Glomerular endothelial cell (primary cell): ENCODE measurements around the gene SKI. TPM values are rescaled to one million over a fixed set of nuclear protein-coding genes. Genes with fewer than 3 reads are reported as not detected.
"Not testable (repeated sequence)": the region's sequence is repeated elsewhere in the genome, so short reads cannot be mapped to it uniquely, and the experiment has no call there.

Source experiments
- DNase-seq: peaks from one replicate; pipeline ENCODE4 v3.0.0-alpha.2; 2011; ENCODE audit warnings: low read depth, low spot score; ENCODE audit errors: extremely low read depth
- total RNA-seq: library from RNA; depleted of rRNA; stranded (reverse); fragments of >200 nt; gene quantifications from 2 replicates; pipeline ENCODE4 v1.2.3, GENCODE V29; 2015

Gene SKI
- total RNA-seq, 1 donor from 2014 or later: 84.2 TPM

- no peak for DNase-seq
Observed at GRCh38 chr1:2288816-2289536, 60.9 kb downstream of the SKI start.

DNA sequence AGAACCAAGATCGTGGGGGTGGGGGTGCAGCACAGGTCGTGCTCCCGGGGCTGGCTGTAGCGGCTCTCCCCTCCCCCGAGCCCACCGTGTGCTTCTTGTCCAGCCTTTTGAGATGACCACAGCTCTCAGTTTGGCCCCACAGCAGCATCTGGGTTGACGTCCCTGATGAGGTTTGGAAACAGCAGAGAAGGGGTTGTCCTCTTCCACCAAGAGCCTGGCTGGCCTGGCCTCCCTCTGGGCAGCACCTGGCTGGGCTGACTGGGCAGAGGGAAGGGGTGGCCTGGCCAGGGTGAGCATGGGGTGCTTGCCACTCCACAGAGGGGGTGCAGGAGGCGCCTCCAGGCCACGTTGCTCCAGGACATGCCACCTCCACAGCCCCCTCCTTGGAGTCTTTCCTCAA, 61.5 kb downstream of the SKI start:
- no peak for DNase-seq

- DNase-seq: no peak
Observed at GRCh38 chr1:2290171-2290578, 62.1 kb downstream of the SKI start.

DNA sequence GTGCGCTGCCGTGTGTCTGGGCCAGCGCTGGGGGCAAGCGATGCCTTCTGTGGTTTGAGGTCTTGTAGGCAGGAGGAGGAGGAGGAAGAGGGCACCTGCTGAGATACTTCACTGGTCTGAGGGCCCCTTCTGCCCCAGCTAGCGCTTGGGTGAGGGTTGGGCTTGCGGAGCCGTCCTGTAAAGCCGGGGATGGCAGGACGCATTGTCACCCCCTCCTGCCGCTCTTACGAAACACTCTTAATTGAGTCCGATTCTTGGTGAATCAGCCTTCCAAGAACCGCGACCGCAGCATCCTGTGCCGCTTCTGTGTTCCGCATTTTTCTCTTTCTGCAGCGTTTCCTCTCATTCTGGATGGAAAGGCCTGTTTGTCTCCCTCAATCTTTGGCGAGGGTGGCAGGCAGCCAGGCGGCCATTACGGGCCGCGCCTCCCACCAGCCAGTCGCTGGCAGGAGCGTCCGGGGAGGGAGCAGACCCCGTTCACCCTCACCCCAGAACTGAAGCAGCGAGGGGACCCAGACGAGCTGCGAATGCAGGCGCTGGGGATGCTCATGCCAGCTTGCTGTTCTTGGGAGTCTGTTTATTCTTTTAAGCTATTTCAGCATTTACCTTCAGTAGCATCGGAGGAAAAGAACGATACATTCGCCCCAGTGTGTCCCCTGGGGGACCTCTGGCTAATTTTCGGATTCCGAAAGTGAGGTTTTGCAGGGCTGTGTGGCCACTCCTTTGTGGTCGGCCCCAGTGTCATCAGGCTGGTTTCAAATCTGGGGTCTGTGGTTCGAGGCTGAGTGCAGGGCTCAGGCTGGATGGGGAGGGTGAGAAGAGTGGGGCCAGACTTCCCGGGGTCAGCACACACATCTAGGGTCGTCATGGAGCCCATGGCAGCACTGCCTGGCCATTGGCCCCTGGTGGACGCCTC, 62.7 kb downstream of the SKI start:
- DNase-seq: peak; percentile 70

GRCh38 chr1:2291577-2291976, 63.5 kb downstream of the SKI start:
- DNase-seq: no peak

GRCh38 chr1:2292725-2293450, 64.8 kb downstream of the SKI start:
- DNase-seq: no peak

GRCh38 chr1:2294033-2294724, 66.1 kb downstream of the SKI start:
- no peak for DNase-seq

GRCh38 chr1:2294725-2295078, 66.6 kb downstream of the SKI start:
- no peak for DNase-seq

DNA sequence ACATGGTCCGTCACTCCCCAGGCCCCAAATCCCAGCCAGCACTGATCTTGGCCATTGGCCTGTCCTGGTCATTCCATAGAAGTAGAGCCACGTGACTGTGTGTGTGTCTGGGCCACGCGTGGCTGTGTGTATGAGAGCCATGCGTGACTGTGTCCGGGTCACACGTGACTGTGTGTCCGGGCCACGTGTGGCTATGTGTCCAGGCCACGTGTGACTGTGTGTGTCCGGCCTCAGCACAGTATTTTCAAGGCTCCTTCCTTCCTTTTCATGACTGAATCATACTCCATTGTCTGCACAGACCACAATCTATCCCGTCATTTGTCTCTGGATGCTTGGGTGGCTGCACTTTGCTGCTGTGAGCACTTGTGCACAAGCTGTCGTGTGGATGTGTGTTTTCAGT, 67.4 kb downstream of the SKI start:
- DNase-seq: no peak

- not testable (repeated sequence) for DNase-seq
Observed at GRCh38 chr1:2296211-2296610, 68.1 kb downstream of the SKI start.

- no peak for DNase-seq
Observed at GRCh38 chr1:2296614-2297013, 68.5 kb downstream of the SKI start.

DNA sequence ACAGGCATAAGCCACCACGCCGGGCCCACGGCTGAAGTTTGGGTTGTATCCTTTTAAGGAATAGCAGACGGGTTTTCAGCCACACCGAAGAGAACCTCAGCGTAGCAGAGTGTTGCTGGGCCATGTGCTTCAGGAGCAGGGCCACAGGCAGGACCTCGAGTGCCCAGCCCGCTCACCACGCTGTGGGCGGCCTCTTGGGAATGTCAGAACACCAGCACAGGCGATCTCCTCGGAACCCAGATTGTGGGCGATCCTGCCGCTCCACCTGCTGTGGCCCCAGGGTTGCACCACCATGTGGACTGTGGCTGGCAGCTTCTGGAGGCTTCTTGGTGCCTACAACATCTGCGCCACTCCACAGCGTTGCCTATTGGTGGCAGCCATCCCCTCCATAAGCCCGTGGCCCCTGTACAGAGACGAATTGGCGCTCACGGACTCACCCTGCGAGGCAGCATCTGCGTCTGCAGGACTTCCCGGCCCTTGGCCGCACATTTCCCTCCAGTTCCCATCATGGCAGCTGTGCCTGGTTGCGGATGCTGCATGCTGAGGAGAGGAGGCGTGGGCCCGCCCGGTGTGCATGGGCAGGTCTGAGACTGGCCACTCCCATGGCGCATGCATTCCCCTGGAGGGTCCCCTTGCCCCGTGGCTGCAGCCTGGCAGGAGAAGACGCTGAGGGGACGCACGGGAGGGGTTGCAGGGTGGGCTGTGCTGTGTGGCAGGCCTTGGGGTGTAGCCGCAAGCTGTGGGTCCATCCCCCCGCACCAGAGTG, 69.3 kb downstream of the SKI start:
- DNase-seq: no peak

DNA sequence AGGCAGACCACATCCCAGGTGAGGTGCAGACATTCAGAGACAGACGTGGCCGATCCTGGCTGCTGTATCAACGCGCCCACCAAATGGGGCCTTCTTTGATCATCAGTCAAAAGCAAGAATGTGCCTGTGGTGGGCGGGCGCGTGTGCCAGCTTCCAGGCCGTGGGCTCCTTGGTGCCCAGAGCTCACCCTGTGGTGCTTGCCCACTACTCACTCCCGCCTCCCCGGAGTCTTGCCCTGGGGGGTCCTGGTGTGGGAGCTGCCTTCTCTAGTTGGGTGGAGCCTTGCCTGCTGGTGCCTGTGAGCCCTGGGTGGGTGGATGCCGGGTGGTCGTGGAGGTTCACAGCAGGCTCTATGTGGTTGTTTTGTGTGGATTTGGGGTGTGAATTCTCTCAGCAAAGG, 70.6 kb downstream of the SKI start:
- DNase-seq: no peak

GRCh38 chr1:2299131-2299627, 71.1 kb downstream of the SKI start:
- DNase-seq: no peak

DNA sequence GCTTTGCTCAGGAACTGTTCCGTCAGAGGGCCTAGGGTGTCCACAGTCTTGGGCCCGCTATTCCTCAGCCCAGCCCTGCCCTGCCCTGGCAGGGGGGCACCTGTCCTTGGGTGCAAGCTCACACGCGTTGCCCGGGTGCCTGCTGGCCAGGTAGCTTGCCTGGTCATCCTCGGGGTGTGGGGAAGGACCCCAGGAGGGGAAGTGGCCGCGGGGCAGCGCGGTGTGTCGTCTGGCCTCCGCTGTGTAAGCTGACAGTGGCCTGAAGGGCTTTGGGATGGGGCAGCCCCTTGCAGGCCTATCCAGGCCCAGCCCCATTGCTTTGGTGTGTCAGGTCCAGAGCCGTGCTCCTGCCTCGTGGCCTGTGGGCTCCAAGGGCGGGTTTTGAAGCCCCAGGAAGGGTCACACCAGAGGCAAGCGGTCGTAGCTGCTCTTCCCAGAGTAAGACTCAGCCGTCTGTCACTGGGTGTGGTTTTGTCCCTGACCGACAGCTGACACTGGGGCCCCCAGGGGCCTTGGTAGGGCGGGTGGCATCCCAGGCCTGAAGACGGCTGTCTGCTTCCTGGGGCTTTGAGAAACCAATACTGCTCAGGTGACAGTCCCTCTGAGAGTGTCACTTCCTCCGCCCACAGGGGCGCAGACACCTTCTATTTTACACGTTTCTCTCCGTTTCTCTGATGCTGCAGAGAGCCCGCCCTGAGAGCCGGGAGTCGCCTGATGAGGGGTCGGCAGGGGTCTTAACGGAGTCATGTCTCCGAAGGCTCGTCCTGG, 72.1 kb downstream of the SKI start:
- no peak for DNase-seq

GRCh38 chr1:2300851-2301606, 72.9 kb downstream of the SKI start:
- DNase-seq: no peak

DNA sequence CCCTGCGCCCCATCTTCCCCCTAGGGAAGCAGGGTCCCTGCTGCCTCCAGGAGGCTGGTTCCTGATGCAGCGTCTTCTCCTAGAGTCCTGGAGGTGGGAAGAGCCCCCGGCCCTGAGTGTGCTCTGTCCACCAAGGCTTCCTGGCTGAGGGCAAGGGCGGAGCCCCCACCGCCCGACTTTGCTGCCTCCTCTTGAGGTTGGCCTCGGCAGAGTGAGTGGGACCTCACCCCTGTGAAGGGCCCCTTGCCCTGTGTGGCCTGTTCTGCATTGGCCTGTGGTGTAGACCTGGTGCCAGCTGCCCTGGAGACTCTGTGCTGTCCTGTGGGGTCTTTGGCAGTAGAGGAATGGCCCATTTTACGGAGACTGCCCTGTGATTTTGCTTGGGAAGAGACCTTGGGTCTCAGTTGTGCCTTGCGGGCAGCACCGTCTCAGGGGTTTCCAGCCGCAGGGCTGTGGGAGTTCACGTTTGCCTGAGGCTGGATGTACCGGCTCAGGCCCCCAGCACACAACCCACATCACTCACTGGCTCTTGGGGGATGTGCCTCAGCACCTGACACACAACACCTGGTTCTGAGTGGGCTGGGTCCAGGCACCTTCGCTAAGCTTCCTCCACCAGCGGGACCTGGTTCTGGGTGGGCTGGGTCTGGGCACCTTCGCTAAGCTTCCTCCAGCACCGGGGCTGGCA, 73.6 kb downstream of the SKI start:
- DNase-seq: no peak
